Panc1 (cell line): ENCODE measurements around the gene NDUFA7. TPM values are rescaled to one million over a fixed set of nuclear protein-coding genes. Genes with fewer than 3 reads are reported as not detected.
A peak's percentile ranks its signal among the peaks of the same experiment; 100 is the strongest.
"Not testable (repeated sequence)": the region's sequence is repeated elsewhere in the genome, so short reads cannot be mapped to it uniquely, and the experiment has no call there.

ENCODE experiments used
- ATAC-seq: fragments of 200-7000 bp; cut with Tn5 transposase; 2 replicates; pipeline ENCODE4 v1.9.1; 2020; ENCODE audit warnings: mild to moderate bottlenecking, moderate library complexity
- BruUV-seq: library from RNA; stranded (reverse); fragments of 400-500 nt; replicated peaks from 2 replicates; lab custom pipeline; 2021; lab: Mats Ljungman, UMichigan
- CTCF ChIA-PET: fragments of 300-600 bp; sonication (Branson Sonifier 250); formaldehyde crosslinking; loops from one replicate; lab custom pipeline; 2022; ENCODE audit warnings: antibody characterized with exemption; lab: Charles Lee
- POLR2A ChIA-PET: fragments of 300-600 bp; sonication (Branson Sonifier 250); formaldehyde crosslinking; loops from one replicate; lab custom pipeline; 2022; ENCODE audit warnings: antibody characterized with exemption; lab: Charles Lee
- DNase-seq: peaks from one replicate; pipeline ENCODE4 v3.0.0-alpha.2; 2010; ENCODE audit warnings: low read depth, low spot score
- H3K27ac ChIP-seq: 2 replicates; pipeline ENCODE4 v1.5.1; 2011; ENCODE audit warnings: mild to moderate bottlenecking, low read length, inconsistent platforms
- H3K27me3 ChIP-seq: fragments of 200-500 bp; sonication (Bioruptor generic); 2 replicates; pipeline ENCODE4 v1.6.0; 2014; ENCODE audit warnings: low read length, inconsistent platforms; ENCODE audit not compliant: control insufficient read depth, insufficient read depth
- H3K36me3 ChIP-seq: fragments of 200-500 bp; sonication (Bioruptor generic); 2 replicates; pipeline ENCODE4 v1.5.1; 2014; ENCODE audit warnings: inconsistent platforms, mild to moderate bottlenecking, low read length, moderate library complexity; ENCODE audit not compliant: control insufficient read depth, insufficient read depth
- H3K4me1 ChIP-seq: 2 replicates; pipeline ENCODE4 v1.5.1; 2011; ENCODE audit warnings: inconsistent platforms, mild to moderate bottlenecking, low read length, moderate library complexity; ENCODE audit not compliant: control insufficient read depth, insufficient read depth
- H3K4me3 ChIP-seq, 2 experiments: 2 replicates each; pipeline ENCODE4 v1.5.1; 2011 to 2012; ENCODE audit warnings: low read depth in 2 of 2, low read length in 2 of 2, mild to moderate bottlenecking in 2 of 2, inconsistent platforms in 1 of 2, moderate library complexity in 1 of 2
- H3K9me3 ChIP-seq: fragments of 200-500 bp; sonication (Bioruptor generic); 2 replicates; pipeline ENCODE4 v1.5.1; 2014; ENCODE audit warnings: low read depth, mild to moderate bottlenecking, inconsistent platforms, low read length, moderate library complexity; ENCODE audit not compliant: control insufficient read depth, insufficient read depth
- POLR2AphosphoS5 ChIP-seq: IDR thresholded peaks from 2 replicates; pipeline ENCODE4 v1.6.1; 2012; ENCODE audit warnings: mild to moderate bottlenecking, low read depth, low read length, moderate library complexity
- SIN3A ChIP-seq: IDR thresholded peaks from 2 replicates; pipeline ENCODE4 v1.6.1; 2012; ENCODE audit warnings: low read depth, mild to moderate bottlenecking, low read length, moderate library complexity, borderline replicate concordance; ENCODE audit not compliant: insufficient read depth
- TCF7L2 ChIP-seq: IDR thresholded peaks from 2 replicates; pipeline ENCODE4 v1.6.1; 2011; ENCODE audit warnings: mild to moderate bottlenecking, low read depth, low read length, inconsistent platforms
- in situ Hi-C: cut with HindIII; loops from 2 replicates; pipeline ENCODE4 v1.10.0; 2016; ENCODE audit warnings: low sequenced_read_pairs, low pct_unique_long_range_greater_than_20kb
- intact Hi-C: fragments of 100-400 bp; cut with micrococcal nuclease; formaldehyde crosslinking; loops from one replicate; pipeline ENCODE4 v1.10.0; 2022; ENCODE audit not compliant: unreplicated experiment
- total RNA-seq: library from RNA; stranded (reverse); gene quantifications from one replicate; pipeline ENCODE4 v1.2.1, GENCODE V29; 2021; ENCODE audit not compliant: unreplicated experiment
- TF ChIP-seq, protein P1 (sequence below): fragments of 450-650 bp; IDR thresholded peaks from 2 replicates; pipeline ENCODE4 v1.5.1; 2017; ENCODE audit warnings: mild to moderate bottlenecking

The NDUFA7 gene
- total RNA-seq, 1 experiment from 2014 or later = 36.8 TPM

DNA sequence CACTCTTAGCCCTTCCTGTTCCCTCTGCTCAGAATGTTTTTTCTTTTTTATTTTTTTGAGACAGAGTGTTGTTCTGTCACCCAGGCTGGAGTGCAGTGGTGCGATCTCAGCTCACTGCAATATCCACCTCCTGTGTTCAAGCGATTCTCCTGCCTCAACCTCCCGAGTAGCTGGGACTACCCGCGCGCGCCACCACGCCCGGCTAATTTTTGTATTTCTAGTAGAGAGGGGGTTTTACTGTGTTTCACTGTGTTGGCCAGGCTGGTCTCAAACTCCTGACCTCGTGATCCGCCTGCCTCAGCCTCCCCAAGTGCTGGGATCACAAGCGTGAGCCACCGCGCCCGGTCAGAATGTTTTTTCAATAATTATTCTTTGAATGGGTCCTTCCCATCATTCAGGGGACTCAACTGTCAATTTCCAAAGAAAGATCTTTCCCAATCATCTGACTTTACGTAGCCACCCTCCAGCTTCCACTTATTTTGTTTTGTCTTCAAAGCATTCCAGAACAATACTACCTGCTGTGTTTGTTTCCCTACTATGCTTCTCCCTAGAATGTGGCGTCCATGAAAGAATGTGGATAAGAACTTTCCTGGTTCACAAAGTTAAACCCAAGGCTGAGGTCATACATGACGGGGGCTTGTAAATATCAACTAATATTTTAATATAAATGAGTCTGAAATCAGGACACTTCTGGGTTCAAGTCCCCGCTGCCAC is 1.2 kb downstream of the NDUFA7 start:
- ChIA-PET CTCF (no interaction called here), POLR2A (no interaction called here)
- DNase-seq = no peak
- Histone ChIP-seq H3K9me3 (no peaks in the 10 kb centered on the region), H3K27ac (peak overlapping the region; percentile 94), H3K4me1 (peaks cover 14% of the 10 kb centered on the region), H3K4me3 (peak overlapping the region; percentile 92 to 98), H3K36me3 (peaks cover 8% of the 10 kb centered on the region), H3K27me3 (no peaks in the 10 kb centered on the region)
- intact Hi-C loops = no loop called here
- no peak for TF ChIP-seq TCF7L2
- no peak for TF ChIP-seq POLR2AphosphoS5
- TF ChIP-seq SIN3A = no peak
- TF ChIP-seq, protein P1, sequence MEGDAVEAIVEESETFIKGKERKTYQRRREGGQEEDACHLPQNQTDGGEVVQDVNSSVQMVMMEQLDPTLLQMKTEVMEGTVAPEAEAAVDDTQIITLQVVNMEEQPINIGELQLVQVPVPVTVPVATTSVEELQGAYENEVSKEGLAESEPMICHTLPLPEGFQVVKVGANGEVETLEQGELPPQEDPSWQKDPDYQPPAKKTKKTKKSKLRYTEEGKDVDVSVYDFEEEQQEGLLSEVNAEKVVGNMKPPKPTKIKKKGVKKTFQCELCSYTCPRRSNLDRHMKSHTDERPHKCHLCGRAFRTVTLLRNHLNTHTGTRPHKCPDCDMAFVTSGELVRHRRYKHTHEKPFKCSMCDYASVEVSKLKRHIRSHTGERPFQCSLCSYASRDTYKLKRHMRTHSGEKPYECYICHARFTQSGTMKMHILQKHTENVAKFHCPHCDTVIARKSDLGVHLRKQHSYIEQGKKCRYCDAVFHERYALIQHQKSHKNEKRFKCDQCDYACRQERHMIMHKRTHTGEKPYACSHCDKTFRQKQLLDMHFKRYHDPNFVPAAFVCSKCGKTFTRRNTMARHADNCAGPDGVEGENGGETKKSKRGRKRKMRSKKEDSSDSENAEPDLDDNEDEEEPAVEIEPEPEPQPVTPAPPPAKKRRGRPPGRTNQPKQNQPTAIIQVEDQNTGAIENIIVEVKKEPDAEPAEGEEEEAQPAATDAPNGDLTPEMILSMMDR = no peak
- in situ Hi-C loops = no loop called here
- ATAC-seq = no peak
- BruUV-seq = TSS peak; percentile 91

- in situ Hi-C loops, DNase-seq, H3K9me3 ChIP-seq, BruUV-seq, H3K27me3 ChIP-seq, ATAC-seq, intact Hi-C loops, H3K27ac ChIP-seq, H3K4me3 ChIP-seq, H3K36me3 ChIP-seq: not testable (repeated sequence)
- ChIA-PET POLR2A (interaction anchor here (0.6 kb wide), 1 partner anchor 1588 kb away, joined by 3 read pairs; no protein-coding TSS in a partner anchor), CTCF (interaction anchor here (0.6 kb wide), 1 partner anchor 146 kb away, joined by 5 read pairs; no protein-coding TSS in a partner anchor)
- H3K4me1 ChIP-seq = peaks cover 14% of the 10 kb centered on the region
These were observed 2.3 kb downstream of the NDUFA7 start for GRCh38 chr19:8318835-8319234.

DNA sequence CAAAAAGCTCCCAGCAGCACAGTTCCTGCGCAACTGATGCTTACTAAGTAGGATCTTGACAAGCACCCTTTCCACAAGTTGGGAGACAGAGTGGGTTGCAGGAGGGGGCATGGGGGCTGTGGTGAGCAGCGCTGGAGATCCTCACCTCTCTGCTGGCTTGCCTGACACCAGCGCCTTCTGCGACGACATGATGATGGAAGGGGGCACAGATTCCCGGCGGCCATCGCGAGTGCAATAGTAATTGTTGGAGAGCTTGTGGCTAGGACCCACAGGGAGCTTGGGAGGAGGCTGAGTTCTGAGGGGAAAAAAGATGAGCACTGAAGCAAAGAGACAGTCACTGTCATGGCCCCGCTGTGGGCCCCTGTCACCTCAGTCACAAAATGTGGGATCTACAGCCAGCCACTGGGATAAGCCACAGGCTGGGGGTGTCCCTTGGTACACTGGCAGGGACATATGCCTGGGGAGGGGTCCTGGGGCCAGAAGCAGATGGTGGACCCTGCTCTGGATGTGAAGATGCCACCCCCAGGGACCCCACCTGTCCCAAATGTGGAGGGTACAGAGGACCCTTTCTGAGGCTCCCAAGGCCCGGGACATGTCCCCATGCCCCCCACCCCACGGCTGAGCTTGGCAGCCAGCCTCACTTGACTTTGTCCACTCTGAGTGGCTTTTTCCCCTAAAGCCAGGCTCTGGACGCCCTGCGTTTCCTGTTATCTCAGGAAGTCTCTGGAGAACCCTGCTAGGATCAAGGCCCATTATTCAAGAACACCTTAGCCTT is 4.6 kb downstream of the NDUFA7 start:
- H3K9me3 ChIP-seq = no peaks in the 10 kb centered on the region
- BruUV-seq = no TSS peak
- ATAC-seq (no peak), DNase-seq (no peak)
- intact Hi-C loops = no loop called here
- in situ Hi-C loops = no loop called here
- TF ChIP-seq POLR2AphosphoS5 (no peak), SIN3A (no peak)
- TF ChIP-seq, protein P1 = no peak
- H3K27me3 ChIP-seq = no peaks in the 10 kb centered on the region
- H3K4me3 ChIP-seq = no peak overlapping the region
- CTCF ChIA-PET = no interaction called here
- no peak overlapping the region for H3K27ac ChIP-seq
- H3K4me1 ChIP-seq = peaks cover 3% of the 10 kb centered on the region; the same call in 1 of the 2 replicates
- peaks cover 6% of the 10 kb centered on the region; the same call in 1 of the 2 replicates for H3K36me3 ChIP-seq
- POLR2A ChIA-PET = no interaction called here

GRCh38 chr19:8314981-8315640 is 6.1 kb downstream of the NDUFA7 start:
- ATAC-seq, H3K9me3 ChIP-seq, H3K27me3 ChIP-seq, H3K4me1 ChIP-seq, H3K4me3 ChIP-seq, intact Hi-C loops, POLR2A ChIA-PET, CTCF ChIA-PET, H3K27ac ChIP-seq, H3K36me3 ChIP-seq, BruUV-seq, in situ Hi-C loops, DNase-seq: not testable (repeated sequence)
